Measurements from ENCODE around the gene TSPAN16. TPM values are rescaled to one million over a fixed set of nuclear protein-coding genes. Genes with fewer than 3 reads are reported as not detected.

Gene TSPAN16
- total RNA-seq, 1 experiment from 2014 or later, result not detected

GRCh38 chr19:11321191-11322126 is 25.5 kb downstream of the TSPAN16 start:
- H3K36me3 Mint-ChIP-seq (ENCODE audit: insufficient read depth, unreplicated experiment), result no peaks in the 10 kb centered on the region
- intact Hi-C loops (cut with micrococcal nuclease; ENCODE audit: unreplicated experiment), result loop anchor here (10.0 kb wide), 1 partner anchor 53 kb away; the partner anchor contains the start of gene SWSAP1
- peaks cover 26% of the 10 kb centered on the region for H3K4me1 Mint-ChIP-seq (ENCODE audit: low read depth, unreplicated experiment)
- CTCF ChIA-PET, result interaction anchor here (0.7 to 0.9 kb wide), 2 partner anchors 12 to 23 kb away, joined by 3 read pairs; no protein-coding TSS in a partner anchor
- no peak for DNase-seq
- H3K9me3 Mint-ChIP-seq (ENCODE audit: low read depth, unreplicated experiment), result no peaks in the 10 kb centered on the region
- no TSS peak for BruUV-seq (replicated peaks)
- H3K27ac Mint-ChIP-seq (ENCODE audit: unreplicated experiment), result peak overlapping the region; percentile 23
- no peaks in the 10 kb centered on the region for H3K27me3 Mint-ChIP-seq (ENCODE audit: unreplicated experiment)
- TF ChIP-seq CTCF (IDR thresholded peaks at IDR 0.05; ENCODE audit: unreplicated experiment), result no peak
- H3K4me3 Mint-ChIP-seq (ENCODE audit: low read depth, unreplicated experiment), result no peak overlapping the region

- TSS peak; percentile 42 for BruUV-seq (replicated peaks)
- H3K27me3 Mint-ChIP-seq (ENCODE audit: unreplicated experiment), result no peaks in the 10 kb centered on the region
- CTCF ChIA-PET, result interaction anchor here (0.5 kb wide), 1 partner anchor 68 kb away, joined by 3 read pairs; no protein-coding TSS in a partner anchor
- H3K27ac Mint-ChIP-seq (ENCODE audit: unreplicated experiment), result peak overlapping the region; percentile 23
- no peaks in the 10 kb centered on the region for H3K9me3 Mint-ChIP-seq (ENCODE audit: low read depth, unreplicated experiment)
- TF ChIP-seq CTCF (IDR thresholded peaks at IDR 0.05; ENCODE audit: unreplicated experiment), result no peak
- peaks cover 26% of the 10 kb centered on the region for H3K4me1 Mint-ChIP-seq (ENCODE audit: low read depth, unreplicated experiment)
- H3K36me3 Mint-ChIP-seq (ENCODE audit: insufficient read depth, unreplicated experiment), result no peaks in the 10 kb centered on the region
- H3K4me3 Mint-ChIP-seq (ENCODE audit: low read depth, unreplicated experiment), result no peak overlapping the region
- intact Hi-C loops (cut with micrococcal nuclease; ENCODE audit: unreplicated experiment), result loop anchor here (10.0 kb wide), 1 partner anchor 52 kb away; the partner anchor contains the start of gene SWSAP1
- DNase-seq, result no peak
These were observed 26.5 kb downstream of the TSPAN16 start for GRCh38 chr19:11322269-11323024.

- Mint-ChIP-seq H3K4me3 (ENCODE audit: low read depth, unreplicated experiment) (no peak overlapping the region), H3K36me3 (ENCODE audit: insufficient read depth, unreplicated experiment) (no peaks in the 10 kb centered on the region), H3K9me3 (ENCODE audit: low read depth, unreplicated experiment) (no peaks in the 10 kb centered on the region), H3K4me1 (ENCODE audit: low read depth, unreplicated experiment) (peaks cover 26% of the 10 kb centered on the region), H3K27me3 (ENCODE audit: unreplicated experiment) (no peaks in the 10 kb centered on the region), H3K27ac (ENCODE audit: unreplicated experiment) (peak overlapping the region; percentile 23)
- DNase-seq, result no peak
- TF ChIP-seq CTCF (IDR thresholded peaks at IDR 0.05; ENCODE audit: unreplicated experiment), result no peak
- intact Hi-C loops (cut with micrococcal nuclease; ENCODE audit: unreplicated experiment), result loop anchor here (10.0 kb wide), 1 partner anchor 51 kb away; the partner anchor contains the start of gene SWSAP1
- no TSS peak for BruUV-seq (replicated peaks)
- CTCF ChIA-PET, result interaction anchor here (0.6 to 1.4 kb wide), 6 partner anchors 23 to 628 kb away, joined by 3 to 8 read pairs (median 3); partner anchors contain the start of genes CCDC159 and SWSAP1
These were observed 27.7 kb downstream of the TSPAN16 start for GRCh38 chr19:11323601-11324078.

DNA sequence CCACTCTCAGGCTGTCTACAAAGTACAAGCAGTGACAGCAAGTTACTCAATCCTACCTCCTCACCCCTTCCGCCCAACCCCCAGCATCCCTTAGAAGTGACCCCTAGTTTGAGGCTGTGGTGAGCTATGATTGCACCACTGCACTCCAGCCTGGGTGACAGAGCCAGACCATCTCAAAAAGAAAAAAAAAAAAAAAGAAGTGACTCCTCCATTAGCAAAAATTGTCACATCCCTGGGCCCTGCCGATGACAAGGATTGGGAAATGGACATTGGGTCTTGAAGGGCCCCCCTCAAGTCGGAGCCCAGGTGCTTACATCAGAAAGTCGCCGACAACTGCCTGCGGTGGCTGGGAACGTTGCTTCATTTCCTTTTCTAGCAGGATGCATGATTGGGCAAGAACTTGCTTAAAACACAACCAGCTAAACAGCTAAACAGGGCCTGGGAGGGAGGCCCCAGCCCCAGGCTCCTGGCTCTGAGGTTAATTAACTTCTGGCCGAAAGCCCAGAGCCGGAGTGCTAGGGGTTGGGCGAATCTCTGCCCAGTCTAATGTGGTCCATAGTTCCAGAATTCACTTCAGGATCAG is 28.2 kb downstream of the TSPAN16 start:
- Mint-ChIP-seq H3K9me3 (ENCODE audit: low read depth, unreplicated experiment) (no peaks in the 10 kb centered on the region), H3K4me3 (ENCODE audit: low read depth, unreplicated experiment) (no peak overlapping the region), H3K36me3 (ENCODE audit: insufficient read depth, unreplicated experiment) (no peaks in the 10 kb centered on the region), H3K27ac (ENCODE audit: unreplicated experiment) (peak overlapping the region; percentile 23), H3K27me3 (ENCODE audit: unreplicated experiment) (no peaks in the 10 kb centered on the region), H3K4me1 (ENCODE audit: low read depth, unreplicated experiment) (peaks cover 26% of the 10 kb centered on the region)
- CTCF ChIA-PET, result interaction anchor here (0.6 to 1.4 kb wide), 6 partner anchors 22 to 628 kb away, joined by 3 to 8 read pairs (median 3); partner anchors contain the start of genes CCDC159 and SWSAP1
- intact Hi-C loops (cut with micrococcal nuclease; ENCODE audit: unreplicated experiment), result loop anchor here (10.0 kb wide), 1 partner anchor 51 kb away; the partner anchor contains the start of gene SWSAP1
- no peak for TF ChIP-seq CTCF (IDR thresholded peaks at IDR 0.05; ENCODE audit: unreplicated experiment)
- DNase-seq, result peak; percentile 75
- no TSS peak for BruUV-seq (replicated peaks)

Measured in Calu3 (cell line).